Neural cell (in vitro differentiated cells): ENCODE measurements around the gene VWA8. TPM values are rescaled to one million over a fixed set of nuclear protein-coding genes. Genes with fewer than 3 reads are reported as not detected.

Experiments
- H2AFZ ChIP-seq: fragments of 200-600, 300-800 bp; sonication (generic), shearing (Covaris generic); 2 replicates; pipeline ENCODE4 v1.6.0; 2014; ENCODE audit warnings: low read depth, mild to moderate bottlenecking, antibody characterized with exemption, low read length, moderate library complexity
- H3F3A ChIP-seq: fragments of 200-600 bp; shearing (Covaris generic); 2 replicates; pipeline ENCODE4 v1.6.1; 2016; ENCODE audit warnings: mild to moderate bottlenecking, moderate library complexity, mixed read lengths, antibody characterized with exemption, low read length; ENCODE audit not compliant: insufficient read depth, poor library complexity, severe bottlenecking
- H3K27ac ChIP-seq: fragments of 200-600, 300-800 bp; sonication (generic), shearing (Covaris generic); 2 replicates; pipeline ENCODE4 v1.5.1; 2014; ENCODE audit warnings: mild to moderate bottlenecking, low read length, moderate library complexity
- H3K27me3 ChIP-seq: fragments of 300-800, 200-600 bp; sonication (generic), shearing (Covaris generic); 2 replicates; pipeline ENCODE4 v1.6.0; 2014; ENCODE audit warnings: mild to moderate bottlenecking, low read depth, low read length, moderate library complexity; ENCODE audit not compliant: insufficient read depth
- H3K36me3 ChIP-seq: fragments of 300-800, 200-600 bp; sonication (generic), shearing (Covaris generic); 2 replicates; pipeline ENCODE4 v1.5.1; 2014; ENCODE audit warnings: mild to moderate bottlenecking, antibody characterized with exemption, low read length, moderate library complexity; ENCODE audit not compliant: insufficient read depth
- H3K4me2 ChIP-seq: fragments of 300-800, 200-600 bp; sonication (generic), shearing (Covaris generic); 2 replicates; pipeline ENCODE4 v1.6.0; 2014; ENCODE audit warnings: mild to moderate bottlenecking, low read length
- H3K4me3 ChIP-seq: fragments of 300-800, 200-600 bp; sonication (generic), shearing (Covaris generic); 2 replicates; pipeline ENCODE4 v1.5.1; 2014; ENCODE audit warnings: mild to moderate bottlenecking, low read length, moderate library complexity
- H3K79me2 ChIP-seq: fragments of 200-600 bp; shearing (Covaris generic); replicated peaks from 2 replicates; pipeline ENCODE4 v1.6.0; 2014; ENCODE audit warnings: mild to moderate bottlenecking, low read length, moderate library complexity; ENCODE audit not compliant: insufficient read depth
- H3K9ac ChIP-seq: fragments of 300-800, 200-600 bp; sonication (generic), shearing (Covaris generic); 2 replicates; pipeline ENCODE4 v1.6.1; 2016; ENCODE audit warnings: mild to moderate bottlenecking, low read length, mixed read lengths
- H3K9me2 ChIP-seq: fragments of 200-600 bp; shearing (Covaris generic); 2 replicates; pipeline ENCODE4 v1.6.1; 2016; ENCODE audit warnings: mild to moderate bottlenecking, low read length, mixed read lengths; ENCODE audit not compliant: insufficient read depth
- H3K9me3 ChIP-seq: fragments of 200-600, 300-800 bp; sonication (generic), shearing (Covaris generic); 2 replicates; pipeline ENCODE4 v1.6.1; 2016; ENCODE audit warnings: mild to moderate bottlenecking, mixed run types, low read length, moderate library complexity, mixed read lengths
- H4K20me1 ChIP-seq: fragments of 200-600 bp; shearing (Covaris generic); 2 replicates; pipeline ENCODE4 v1.6.1; 2016; ENCODE audit warnings: mild to moderate bottlenecking, mixed run types; ENCODE audit not compliant: insufficient read depth
- EP300 ChIP-seq: fragments of 450-650 bp; conservative IDR thresholded peaks from 2 replicates; pipeline ENCODE4 v1.6.1; 2014; ENCODE audit warnings: antibody characterized with exemption, mild to moderate bottlenecking, moderate library complexity; ENCODE audit not compliant: poor library complexity, severe bottlenecking
- EZH2 ChIP-seq: fragments of 200-600, 300-800 bp; shearing (Covaris generic), sonication (generic); IDR thresholded peaks from 2 replicates; pipeline ENCODE4 v1.6.1; 2014; ENCODE audit warnings: antibody characterized with exemption, low read length, borderline replicate concordance, mild to moderate bottlenecking; ENCODE audit not compliant: insufficient read depth, poor library complexity, severe bottlenecking
- MXI1 ChIP-seq: fragments of 450-650 bp; conservative IDR thresholded peaks from 2 replicates; pipeline ENCODE4 v1.6.1; 2014; ENCODE audit warnings: antibody characterized with exemption, mild to moderate bottlenecking; ENCODE audit not compliant: poor library complexity, severe bottlenecking
- POLR2AphosphoS5 ChIP-seq: IDR thresholded peaks from 2 replicates; pipeline ENCODE4 v1.6.1; 2012
- RAD21 ChIP-seq: fragments of 450-650 bp; conservative IDR thresholded peaks from 2 replicates; pipeline ENCODE4 v1.6.1; 2014; ENCODE audit warnings: antibody characterized with exemption, mild to moderate bottlenecking, moderate library complexity
- SMC3 ChIP-seq: fragments of 450-650 bp; conservative IDR thresholded peaks from 2 replicates; pipeline ENCODE4 v1.6.1; 2014; ENCODE audit warnings: antibody characterized with exemption, mild to moderate bottlenecking, moderate library complexity; ENCODE audit not compliant: poor library complexity
- TAF1 ChIP-seq: IDR thresholded peaks from 2 replicates; pipeline ENCODE4 v1.6.1; 2012; ENCODE audit warnings: low read depth
- polyA plus RNA-seq: library from polyadenylated mRNA; depleted of rRNA; stranded (reverse); fragments of >200 nt; gene quantifications from 2 replicates; pipeline ENCODE4 v1.2.3, GENCODE V29; 2014
- TF ChIP-seq, protein P1 (sequence below): IDR thresholded peaks from 2 replicates; pipeline ENCODE4 v1.6.1; 2012; ENCODE audit warnings: borderline replicate concordance
- TF ChIP-seq, protein P2 (sequence below): fragments of 450-650 bp; IDR thresholded peaks from 2 replicates; pipeline ENCODE4 v1.5.1; 2014; ENCODE audit warnings: antibody characterized with exemption, mild to moderate bottlenecking, moderate library complexity; ENCODE audit not compliant: poor library complexity, severe bottlenecking

Gene VWA8
- polyA plus RNA-seq, 1 donor from 2014 or later: 3.6 TPM

- H3K9me3 ChIP-seq: no peaks in the 10 kb centered on the region
- no peak overlapping the region for H3K4me2 ChIP-seq
- H3K36me3 ChIP-seq: no peaks in the 10 kb centered on the region
- H3K9ac ChIP-seq: no peak overlapping the region
- H3K79me2 ChIP-seq: no peaks in the 10 kb centered on the region
- TF ChIP-seq, protein P1, sequence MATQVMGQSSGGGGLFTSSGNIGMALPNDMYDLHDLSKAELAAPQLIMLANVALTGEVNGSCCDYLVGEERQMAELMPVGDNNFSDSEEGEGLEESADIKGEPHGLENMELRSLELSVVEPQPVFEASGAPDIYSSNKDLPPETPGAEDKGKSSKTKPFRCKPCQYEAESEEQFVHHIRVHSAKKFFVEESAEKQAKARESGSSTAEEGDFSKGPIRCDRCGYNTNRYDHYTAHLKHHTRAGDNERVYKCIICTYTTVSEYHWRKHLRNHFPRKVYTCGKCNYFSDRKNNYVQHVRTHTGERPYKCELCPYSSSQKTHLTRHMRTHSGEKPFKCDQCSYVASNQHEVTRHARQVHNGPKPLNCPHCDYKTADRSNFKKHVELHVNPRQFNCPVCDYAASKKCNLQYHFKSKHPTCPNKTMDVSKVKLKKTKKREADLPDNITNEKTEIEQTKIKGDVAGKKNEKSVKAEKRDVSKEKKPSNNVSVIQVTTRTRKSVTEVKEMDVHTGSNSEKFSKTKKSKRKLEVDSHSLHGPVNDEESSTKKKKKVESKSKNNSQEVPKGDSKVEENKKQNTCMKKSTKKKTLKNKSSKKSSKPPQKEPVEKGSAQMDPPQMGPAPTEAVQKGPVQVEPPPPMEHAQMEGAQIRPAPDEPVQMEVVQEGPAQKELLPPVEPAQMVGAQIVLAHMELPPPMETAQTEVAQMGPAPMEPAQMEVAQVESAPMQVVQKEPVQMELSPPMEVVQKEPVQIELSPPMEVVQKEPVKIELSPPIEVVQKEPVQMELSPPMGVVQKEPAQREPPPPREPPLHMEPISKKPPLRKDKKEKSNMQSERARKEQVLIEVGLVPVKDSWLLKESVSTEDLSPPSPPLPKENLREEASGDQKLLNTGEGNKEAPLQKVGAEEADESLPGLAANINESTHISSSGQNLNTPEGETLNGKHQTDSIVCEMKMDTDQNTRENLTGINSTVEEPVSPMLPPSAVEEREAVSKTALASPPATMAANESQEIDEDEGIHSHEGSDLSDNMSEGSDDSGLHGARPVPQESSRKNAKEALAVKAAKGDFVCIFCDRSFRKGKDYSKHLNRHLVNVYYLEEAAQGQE: no peak
- TF ChIP-seq TAF1 (no peak), SMC3 (no peak), EP300 (no peak), EZH2 (no peak), POLR2AphosphoS5 (no peak), RAD21 (no peak), MXI1 (no peak)
- TF ChIP-seq, protein P2, sequence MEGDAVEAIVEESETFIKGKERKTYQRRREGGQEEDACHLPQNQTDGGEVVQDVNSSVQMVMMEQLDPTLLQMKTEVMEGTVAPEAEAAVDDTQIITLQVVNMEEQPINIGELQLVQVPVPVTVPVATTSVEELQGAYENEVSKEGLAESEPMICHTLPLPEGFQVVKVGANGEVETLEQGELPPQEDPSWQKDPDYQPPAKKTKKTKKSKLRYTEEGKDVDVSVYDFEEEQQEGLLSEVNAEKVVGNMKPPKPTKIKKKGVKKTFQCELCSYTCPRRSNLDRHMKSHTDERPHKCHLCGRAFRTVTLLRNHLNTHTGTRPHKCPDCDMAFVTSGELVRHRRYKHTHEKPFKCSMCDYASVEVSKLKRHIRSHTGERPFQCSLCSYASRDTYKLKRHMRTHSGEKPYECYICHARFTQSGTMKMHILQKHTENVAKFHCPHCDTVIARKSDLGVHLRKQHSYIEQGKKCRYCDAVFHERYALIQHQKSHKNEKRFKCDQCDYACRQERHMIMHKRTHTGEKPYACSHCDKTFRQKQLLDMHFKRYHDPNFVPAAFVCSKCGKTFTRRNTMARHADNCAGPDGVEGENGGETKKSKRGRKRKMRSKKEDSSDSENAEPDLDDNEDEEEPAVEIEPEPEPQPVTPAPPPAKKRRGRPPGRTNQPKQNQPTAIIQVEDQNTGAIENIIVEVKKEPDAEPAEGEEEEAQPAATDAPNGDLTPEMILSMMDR: no peak
- no peaks in the 10 kb centered on the region for H3K27me3 ChIP-seq
- H3F3A ChIP-seq: no peaks in the 10 kb centered on the region
- H3K4me3 ChIP-seq: no peak overlapping the region
- H2AFZ ChIP-seq: no peak overlapping the region
- H3K9me2 ChIP-seq: no peaks in the 10 kb centered on the region
- no peak overlapping the region for H3K27ac ChIP-seq
- no peaks in the 10 kb centered on the region for H4K20me1 ChIP-seq
Measured at GRCh38 chr13:41833201-41833600, 127.7 kb downstream of the VWA8 start.

- no peak overlapping the region for H3K9ac ChIP-seq
- no peaks in the 10 kb centered on the region for H3K27me3 ChIP-seq
- no peaks in the 10 kb centered on the region for H4K20me1 ChIP-seq
- H3K4me3 ChIP-seq: no peak overlapping the region
- H3K9me3 ChIP-seq: no peaks in the 10 kb centered on the region
- H3K27ac ChIP-seq: no peak overlapping the region
- no peaks in the 10 kb centered on the region for H3F3A ChIP-seq
- H3K4me2 ChIP-seq: no peak overlapping the region
- H3K36me3 ChIP-seq: no peaks in the 10 kb centered on the region
- H3K9me2 ChIP-seq: no peaks in the 10 kb centered on the region
- no peak overlapping the region for H2AFZ ChIP-seq
- TF ChIP-seq TAF1 (no peak), POLR2AphosphoS5 (no peak), MXI1 (no peak), RAD21 (no peak), EZH2 (no peak), SMC3 (no peak), EP300 (no peak)
- TF ChIP-seq, protein P2: no peak
- TF ChIP-seq, protein P1: no peak
- H3K79me2 ChIP-seq: no peaks in the 10 kb centered on the region
Measured at GRCh38 chr13:41827507-41828213, 133.2 kb downstream of the VWA8 start.
